CD4-positive, alpha-beta T cell treated with Interleukin-6 at 100 ng/mL for 8 hours (primary cell): ENCODE data around the gene ELFN1.
A peak's percentile ranks its signal among the peaks of the same experiment; 100 is the strongest.

Source experiments
- DNase-seq: peaks from one replicate; pipeline ENCODE4 v3.0.0-alpha.2; 2020; ENCODE audit warnings: mixed read lengths, low spot score

ELFN1 gene

GRCh38 chr7:1663857-1664651 lies 6.0 kb upstream of the ELFN1 start:
- no peak for DNase-seq

- DNase-seq: peak; percentile 27
Measured at GRCh38 chr7:1664711-1665548, 5.1 kb upstream of the ELFN1 start.

- DNase-seq: no peak
Measured at GRCh38 chr7:1665549-1666316, 4.3 kb upstream of the ELFN1 start.

GRCh38 chr7:1666317-1666822 lies 3.7 kb upstream of the ELFN1 start:
- DNase-seq: no peak

GRCh38 chr7:1666823-1667565 lies 3.1 kb upstream of the ELFN1 start:
- DNase-seq: no peak

- no peak for DNase-seq
Measured at GRCh38 chr7:1667566-1668395, 2.3 kb upstream of the ELFN1 start.

- DNase-seq: no peak
Measured at GRCh38 chr7:1668396-1669063, 1.5 kb upstream of the ELFN1 start.

GRCh38 chr7:1669064-1669951 lies 769 bp upstream of the ELFN1 start:
- DNase-seq: no peak

GRCh38 chr7:1670894-1671593 lies 967 bp downstream of the ELFN1 start:
- DNase-seq: no peak

- DNase-seq: no peak
Measured at GRCh38 chr7:1671594-1672451, 1.7 kb downstream of the ELFN1 start.

GRCh38 chr7:1672851-1673486 lies 2.9 kb downstream of the ELFN1 start:
- no peak for DNase-seq

GRCh38 chr7:1673581-1674118 lies 3.6 kb downstream of the ELFN1 start:
- DNase-seq: no peak

- no peak for DNase-seq
Measured at GRCh38 chr7:1674161-1675035, 4.3 kb downstream of the ELFN1 start.

GRCh38 chr7:1675036-1675671 lies 5.1 kb downstream of the ELFN1 start:
- DNase-seq: no peak
